Activated CD4-positive, alpha-beta T cell treated with anti-CD3 and anti-CD28 coated beads, Interleukin-2, amount 50 U/mL, for 4 hours (primary cell): ENCODE measurements around the gene BTRC.

ENCODE experiments used
- DNase-seq, 2 experiments: peaks; one replicate each; pipeline ENCODE4 v3.0.0-alpha.2; 2020

The BTRC gene

DNA sequence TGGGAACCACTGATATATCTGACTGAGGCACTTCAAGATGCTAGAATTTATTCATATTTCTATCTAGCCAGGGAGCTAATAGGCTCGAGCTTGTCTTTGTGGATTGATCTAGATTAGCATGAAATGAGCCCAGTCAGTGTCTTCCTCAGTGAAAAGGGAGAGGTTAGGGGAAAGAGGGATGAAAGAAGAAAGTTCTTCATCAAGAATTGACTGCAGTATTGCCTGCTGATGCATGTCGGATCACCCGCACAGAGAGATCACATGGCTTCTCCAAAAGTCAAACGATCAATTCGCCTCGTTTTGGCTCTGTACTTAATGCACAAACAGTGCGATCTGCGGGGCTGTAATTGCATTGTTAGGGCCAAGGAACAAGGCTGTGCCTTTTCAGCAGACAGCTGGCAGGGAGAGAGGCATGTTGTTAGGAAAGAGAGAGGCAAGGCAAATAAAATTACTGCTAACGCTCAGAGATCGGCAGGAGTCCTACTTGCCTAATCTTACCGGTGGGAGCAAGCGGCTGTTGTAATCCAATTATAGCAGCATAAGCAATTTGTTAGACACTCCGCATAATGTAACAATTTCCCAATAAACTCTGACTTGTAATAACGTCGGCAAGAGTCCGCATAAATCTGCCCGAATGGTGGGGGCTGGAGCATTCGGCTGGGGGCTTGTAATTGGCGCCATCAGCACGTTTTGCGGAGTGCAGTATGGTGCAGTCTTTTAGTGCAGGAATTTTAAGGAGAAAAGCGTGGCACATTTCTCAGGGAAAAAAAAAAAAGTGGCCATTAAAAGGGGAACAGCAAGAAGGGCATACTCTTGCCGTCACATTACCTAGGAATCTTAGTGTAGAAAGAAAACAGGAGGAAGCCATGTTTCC lies 132.0 kb downstream of the BTRC start:
- DNase-seq: no peak

DNA sequence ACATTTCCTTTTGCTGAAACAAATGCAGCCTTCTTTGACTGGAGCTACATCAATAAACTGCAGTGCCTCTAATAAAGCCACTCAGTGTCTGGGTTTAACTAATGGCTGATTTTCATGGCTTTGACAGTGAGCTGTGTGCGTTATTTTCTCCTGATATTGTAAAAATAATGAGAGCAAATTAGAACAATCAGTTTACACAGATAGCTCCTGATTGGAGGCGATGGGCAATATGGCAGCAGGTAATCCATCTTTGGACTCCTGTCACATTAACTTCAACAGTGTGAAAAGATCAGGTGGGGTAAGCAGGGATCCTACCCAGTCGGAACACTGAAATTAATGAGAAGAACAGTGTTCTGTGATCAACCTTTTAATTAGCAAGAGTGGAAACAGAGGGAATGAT lies 133.4 kb downstream of the BTRC start:
- DNase-seq: no peak

DNA sequence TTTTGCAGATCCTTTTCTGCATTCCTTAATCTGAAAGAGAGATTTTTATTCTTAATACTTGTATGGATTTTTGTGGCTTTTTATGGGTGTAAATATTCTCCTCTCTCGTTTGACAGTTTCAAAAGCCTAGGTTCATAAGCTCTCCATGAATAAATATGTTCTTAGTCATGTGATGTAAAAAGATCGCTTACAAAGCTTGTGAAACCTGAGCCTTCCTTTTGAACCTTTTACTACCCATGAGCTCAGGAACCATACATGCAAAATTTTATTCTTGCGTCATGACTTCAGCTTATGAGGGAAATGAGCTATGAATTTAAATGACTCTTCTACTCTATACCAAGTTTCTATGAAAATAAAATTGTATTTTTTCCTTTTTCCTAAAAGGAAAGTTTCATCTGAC lies 135.4 kb downstream of the BTRC start:
- no peak for DNase-seq

DNA sequence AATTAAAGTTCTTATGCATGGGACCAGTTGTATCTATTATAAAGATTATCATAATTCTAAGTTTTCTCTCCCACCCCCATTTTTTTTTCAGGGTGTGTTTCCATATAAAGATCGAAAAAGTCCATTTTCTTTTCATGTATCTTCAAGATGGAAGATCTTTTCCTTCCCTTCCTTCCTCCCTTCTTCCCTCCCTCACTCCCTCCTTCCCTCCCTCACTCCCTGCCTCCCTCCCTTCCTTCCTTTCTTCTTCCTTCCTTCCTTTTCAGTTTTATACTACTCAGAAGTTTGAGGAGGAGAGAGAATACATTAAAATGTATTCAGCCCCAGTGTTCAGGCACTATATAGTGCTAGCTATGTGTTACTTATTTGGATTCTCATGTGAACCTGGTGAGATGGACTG lies 136.1 kb downstream of the BTRC start:
- DNase-seq: no peak

DNA sequence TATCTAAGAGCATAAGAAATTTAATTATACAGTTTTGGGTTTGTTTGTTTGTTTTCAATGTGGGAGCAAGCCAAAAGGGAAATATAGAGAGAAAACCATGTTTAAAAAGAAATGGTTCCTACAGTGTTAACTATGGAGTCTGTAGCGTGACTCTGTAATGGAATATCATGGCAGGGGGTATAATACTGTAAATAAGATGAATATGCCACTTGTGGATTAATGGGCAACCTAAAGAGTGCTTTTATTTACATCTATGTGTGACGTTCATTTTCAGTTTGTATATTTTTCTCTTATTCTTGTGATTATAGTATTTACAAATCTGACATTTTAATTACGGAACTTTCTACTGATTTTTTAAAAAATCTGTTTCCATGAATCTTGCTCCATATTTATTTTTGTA lies 138.2 kb downstream of the BTRC start:
- DNase-seq: no peak

DNA sequence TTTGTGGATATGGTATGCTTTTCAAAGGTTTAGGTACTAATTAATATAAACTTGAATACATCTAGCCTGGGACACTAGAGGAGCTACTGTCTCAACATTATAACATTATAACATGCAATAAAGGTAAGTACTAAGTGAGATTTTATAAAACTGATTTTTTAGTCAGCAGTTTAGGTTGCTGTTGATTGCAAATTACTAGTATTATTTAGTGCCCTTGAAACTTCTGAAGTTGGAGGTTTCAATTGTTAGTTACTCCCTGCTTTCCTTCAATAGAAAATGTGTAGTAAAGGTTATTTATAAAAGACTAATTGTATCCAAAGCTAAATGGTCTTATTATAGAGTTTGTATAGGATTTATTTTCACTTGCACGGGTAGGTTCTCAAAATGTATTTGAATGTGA lies 138.8 kb downstream of the BTRC start:
- no peak for DNase-seq

DNA sequence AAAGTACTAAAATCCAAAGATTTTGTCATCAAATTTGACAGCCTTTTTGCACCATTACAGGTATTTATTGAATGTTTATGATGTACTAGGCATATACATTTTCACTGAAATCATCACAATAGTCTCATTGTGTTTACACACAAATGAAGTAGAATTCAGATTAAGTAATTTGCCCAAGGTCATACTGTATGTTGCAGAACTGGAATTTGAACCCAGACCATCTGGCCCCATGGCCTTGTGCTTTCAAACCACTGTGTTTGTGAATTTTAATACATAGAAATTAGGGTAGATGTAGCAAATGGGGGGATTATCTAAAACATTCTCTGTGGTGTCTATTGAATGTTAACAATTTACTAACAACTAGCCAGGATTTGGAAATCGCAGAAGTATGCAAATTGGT lies 139.3 kb downstream of the BTRC start:
- no peak for DNase-seq

DNA sequence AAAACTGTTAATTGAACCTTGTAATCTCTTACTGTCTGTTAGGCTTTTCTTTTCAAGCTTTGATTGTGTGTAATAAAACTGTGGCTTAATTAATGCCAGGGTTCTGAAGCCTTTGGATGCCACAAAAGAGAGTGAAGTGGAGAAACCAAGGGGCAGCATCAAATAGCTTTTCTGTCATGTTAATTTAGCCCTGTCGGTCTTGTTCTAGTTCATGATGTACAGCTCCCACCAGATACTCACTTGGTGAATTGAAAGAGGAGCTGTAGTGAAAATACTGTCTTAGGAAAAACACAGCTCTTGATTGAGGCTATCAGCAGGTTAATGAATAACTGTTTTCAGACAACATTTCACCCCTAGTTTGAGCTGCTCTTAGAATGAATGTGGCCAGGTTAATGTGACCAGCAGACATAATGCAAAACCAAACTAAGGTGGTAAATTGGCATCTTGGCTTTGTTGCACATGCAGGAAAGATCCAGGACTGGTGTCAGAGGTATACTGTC lies 139.9 kb downstream of the BTRC start:
- no peak for DNase-seq

DNA sequence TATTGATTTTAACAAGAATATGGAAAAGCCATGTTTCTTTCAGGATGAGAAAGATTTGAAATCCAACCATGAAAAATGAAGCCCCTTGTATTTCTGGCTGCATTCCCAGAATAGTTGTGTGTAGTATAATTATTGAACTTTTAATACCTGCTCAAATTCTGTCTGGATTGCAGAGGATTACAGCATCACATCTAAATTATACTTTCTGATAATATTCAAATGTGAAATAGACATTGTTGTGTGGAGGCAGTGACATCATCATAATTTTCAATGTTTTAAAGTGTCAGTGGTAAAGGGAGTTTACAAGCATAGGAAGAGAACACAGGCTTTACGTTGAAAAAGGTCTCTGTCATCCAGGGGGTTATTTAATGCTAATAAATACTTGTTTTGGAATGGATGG lies 140.7 kb downstream of the BTRC start:
- DNase-seq: no peak

DNA sequence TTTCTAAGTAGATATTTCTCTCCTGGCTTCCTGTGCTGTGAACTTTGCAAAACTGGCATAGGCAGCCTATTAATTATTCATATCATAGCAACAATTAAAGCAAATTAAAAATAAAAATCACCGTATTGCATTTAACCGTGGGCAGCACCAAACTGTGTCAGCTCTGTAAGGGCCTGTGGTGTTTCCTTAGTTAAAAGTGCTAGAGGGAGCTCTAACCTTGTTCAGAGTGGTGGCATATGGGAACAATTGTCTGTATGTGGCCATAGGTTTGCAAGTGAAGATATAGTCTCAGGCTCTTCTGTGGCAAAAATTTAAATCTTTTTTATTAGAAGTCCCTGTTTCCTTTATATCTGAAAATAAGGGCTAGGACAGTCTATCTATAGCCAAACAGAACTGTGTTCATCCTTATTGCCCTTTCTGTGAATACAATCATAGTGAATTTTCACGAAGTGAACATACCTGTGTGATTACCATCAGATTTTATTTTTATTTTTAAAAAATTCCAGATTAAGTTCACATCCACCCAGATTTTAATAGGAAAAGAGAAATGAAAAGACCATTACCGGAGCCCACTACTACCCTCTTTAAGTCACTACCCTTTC lies 141.5 kb downstream of the BTRC start:
- no peak for DNase-seq

DNA sequence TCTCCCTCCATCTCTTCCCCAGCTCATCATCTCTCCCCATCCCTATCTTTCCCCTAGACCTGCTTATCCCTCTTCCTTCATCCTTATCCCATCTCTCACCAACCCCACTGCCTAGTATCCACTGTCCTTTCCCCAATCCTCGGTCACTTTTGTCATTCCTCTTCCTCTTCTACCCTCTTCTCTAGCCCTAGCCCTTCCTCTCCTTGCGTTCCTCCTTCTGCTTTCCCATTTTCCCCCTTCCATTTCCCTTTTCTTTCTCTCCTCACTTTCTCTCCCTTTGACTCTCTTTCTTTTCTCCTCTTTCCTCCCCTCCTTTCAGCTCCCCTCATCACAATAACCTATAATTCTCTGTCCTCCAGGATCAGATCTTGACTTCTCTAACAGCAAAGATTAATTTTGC lies 150.5 kb downstream of the BTRC start:
- no peak for DNase-seq

DNA sequence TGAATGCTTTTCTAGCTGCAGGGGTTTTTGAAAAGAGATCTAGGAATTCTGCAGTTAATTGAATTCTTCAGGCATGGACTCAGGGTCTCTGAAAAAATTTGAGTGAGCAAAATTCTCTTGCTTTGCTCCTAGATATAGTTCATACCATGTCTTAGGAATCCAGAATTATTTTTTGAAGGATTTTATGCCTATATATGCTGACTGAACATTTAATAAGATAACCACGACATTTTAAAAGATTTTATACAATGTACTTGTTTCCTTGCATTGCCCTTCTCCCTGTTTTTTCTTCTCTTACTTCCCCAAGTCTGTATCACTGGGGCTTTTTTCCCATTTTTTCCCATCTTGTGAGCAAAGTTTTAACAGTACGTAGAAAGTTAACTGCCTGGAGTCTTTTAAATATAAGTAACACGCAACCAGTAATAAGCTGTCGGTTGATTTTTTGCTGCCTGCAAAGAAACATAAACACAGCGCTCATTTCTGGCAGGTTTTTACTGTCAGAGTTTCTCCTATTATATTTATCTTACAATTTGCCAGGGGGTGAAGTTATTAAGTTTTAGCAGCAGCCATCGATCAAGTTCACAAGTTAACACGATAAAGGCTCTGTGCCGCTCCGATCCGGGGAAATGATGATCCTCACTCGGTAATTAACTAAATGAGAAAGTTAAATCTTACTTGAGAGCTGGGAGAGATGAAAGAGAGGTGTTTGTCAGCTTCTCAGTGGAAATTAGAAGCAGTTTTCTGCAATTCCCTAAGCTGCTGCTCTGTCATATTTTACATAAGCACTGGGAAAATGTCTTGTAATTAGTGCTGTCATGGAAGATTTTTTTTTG lies 153.1 kb downstream of the BTRC start:
- DNase-seq: no peak

DNA sequence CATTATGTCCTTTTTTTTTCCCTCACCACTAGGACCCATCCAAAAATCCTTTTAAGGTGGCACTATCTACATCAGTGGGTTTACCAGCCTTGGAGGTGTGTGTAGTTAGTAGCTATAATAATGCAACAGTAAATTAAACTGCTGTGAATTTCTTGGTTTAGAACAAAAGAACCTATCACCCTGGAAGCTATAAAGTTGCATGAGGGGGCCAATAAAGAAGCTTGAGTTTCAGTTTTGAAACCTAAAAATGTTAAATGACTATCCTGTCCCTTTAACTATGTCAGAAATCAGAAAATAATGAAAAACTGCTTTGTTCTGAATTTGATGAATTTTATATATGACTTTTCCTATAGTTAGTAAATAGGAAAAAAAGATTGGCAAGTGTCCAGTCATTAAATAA lies 153.9 kb downstream of the BTRC start:
- DNase-seq: no peak

DNA sequence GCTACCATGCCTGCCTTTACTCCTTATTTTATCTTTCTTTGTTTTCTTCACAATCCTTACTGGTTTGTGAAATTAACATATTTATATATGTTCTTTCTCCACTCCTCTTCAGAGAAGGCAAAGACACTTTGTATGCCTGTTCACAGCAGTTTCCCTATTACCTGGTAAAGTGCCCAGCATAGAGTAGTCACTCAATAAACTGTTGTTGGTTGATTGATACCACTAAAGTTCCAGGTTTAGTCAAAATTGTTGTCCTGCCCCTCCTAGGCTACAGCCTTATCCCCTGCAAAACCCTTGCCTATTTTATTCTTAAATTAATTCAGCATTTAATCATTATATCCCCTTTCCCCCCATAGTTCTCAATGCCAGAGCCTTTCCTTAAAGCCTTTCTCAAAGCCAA lies 158.0 kb downstream of the BTRC start:
- DNase-seq: no peak

DNA sequence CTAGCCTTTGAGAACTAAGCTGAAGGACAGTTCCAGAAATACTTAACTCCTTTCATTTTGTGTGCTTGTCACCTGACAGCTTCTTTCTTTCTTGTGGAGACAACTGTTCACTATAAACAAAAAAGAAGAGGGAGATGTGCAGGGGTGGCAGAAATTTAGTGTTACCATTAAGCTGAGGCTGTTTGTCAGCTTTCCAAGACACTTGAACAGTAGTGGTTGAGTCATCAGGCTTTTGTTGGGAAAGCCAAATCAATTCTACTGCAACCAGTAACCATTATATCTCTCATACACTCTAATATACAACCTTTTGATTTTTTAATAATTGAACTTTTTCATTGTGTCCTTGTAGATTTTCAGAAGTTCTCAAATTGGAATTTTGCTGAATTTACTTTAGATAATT lies 158.8 kb downstream of the BTRC start:
- DNase-seq: no peak

DNA sequence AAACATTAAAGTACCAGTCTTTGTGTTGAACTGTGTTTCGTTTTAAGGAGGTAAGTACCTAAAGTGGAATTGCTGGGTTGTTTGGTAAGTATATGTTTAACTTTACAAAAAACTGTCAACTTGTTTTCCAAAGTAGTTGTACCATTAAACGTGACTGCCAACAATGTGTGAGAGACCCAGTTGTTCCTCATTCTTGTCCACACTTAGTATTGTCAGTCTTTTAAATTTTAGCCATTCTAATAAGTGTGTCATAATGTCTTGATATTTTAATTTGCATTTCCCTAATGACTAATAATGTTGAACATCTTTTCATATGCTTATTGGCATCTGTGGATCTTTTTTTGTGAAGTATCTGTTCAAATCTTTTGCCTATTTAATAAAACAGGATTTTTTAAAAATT lies 159.8 kb downstream of the BTRC start:
- DNase-seq: no peak

DNA sequence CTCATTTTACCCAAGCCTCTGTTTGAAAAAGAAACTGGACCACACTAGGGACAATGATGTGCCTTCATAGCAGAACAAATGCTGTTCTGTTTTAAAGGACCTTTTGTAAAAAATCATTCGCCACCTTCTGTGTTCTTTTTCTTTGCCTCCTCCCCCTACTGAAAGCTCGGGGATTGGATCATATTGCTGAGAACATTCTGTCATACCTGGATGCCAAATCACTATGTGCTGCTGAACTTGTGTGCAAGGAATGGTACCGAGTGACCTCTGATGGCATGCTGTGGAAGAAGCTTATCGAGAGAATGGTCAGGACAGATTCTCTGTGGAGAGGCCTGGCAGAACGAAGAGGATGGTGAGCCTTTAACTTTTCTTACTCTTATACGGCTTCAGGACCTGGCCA lies 171.9 kb downstream of the BTRC start:
- no peak for DNase-seq

DNA sequence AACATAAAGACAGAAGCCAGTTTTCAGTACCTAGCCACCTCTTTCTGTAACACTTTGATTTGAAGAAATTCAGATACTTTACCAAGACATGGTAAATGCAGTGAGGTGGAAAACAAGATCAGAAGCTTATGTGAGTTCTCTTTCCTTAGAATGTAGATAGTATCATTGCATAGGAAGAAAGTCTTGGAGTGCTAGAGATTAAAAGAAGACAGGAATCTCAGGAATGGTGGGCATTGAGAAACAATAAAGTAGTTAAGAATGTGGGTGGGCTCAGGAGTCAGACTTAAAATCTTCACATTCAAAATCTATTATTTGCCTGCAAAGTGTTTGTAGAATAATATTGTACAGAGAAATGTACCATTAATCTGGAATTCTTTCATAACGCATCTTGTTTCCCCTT lies 175.2 kb downstream of the BTRC start:
- DNase-seq: no peak

DNA sequence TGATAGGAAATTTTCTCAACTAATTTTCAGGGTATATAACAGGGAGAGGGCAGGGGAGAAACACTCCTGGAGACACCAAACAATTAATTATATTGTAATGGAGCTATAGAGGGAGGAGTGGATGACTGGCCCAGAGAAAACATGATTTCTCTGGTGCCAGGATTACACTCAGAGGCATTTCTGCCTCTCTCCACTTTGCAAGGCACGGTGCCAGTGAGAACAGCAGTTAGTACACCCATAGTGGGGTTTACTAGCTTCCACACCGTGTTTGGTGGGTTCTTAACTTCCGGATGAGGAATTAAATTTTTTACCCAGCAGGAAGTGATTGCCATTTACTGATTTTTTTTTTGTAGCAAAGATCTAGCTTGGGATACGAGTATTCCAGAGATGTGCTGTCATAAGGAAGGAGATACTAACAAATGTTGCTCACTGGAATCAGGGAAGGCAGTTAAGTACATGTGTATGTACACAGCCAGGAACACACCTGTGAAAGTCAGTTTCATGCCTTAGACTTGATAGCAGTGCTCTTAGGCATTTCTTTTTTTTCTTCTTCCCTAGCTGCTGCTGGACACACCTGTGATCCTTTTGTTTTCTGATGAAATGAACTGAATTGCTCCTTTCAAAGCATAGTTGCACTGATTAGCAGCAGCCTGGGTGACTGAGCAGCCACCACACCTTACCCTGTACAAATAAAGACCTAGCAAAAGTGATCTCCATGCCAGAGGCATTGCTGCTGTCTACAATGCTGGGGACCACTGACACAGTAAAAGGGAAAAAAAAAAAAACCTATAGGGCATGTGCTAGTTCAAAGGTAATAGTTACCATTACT lies 176.0 kb downstream of the BTRC start:
- DNase-seq: no peak

DNA sequence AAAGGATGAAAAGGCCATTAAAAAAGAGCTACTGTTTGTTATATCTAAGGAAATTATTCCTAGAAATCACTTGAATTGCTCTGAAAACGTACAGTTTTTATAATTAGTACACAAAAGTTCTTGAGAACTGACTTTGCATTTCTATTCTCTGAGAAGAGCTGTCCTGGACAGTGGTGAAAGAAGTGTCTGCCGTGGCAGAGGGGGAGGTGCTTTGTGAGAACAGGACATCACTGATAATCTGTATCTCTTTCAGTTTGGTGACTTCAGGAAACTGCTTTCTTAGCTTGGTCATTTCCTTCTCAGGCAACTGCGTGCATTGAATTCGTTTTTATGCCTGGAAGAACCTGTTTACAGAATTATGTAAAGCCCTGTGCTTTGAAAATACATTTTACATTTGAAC lies 182.0 kb downstream of the BTRC start:
- no peak for DNase-seq

DNA sequence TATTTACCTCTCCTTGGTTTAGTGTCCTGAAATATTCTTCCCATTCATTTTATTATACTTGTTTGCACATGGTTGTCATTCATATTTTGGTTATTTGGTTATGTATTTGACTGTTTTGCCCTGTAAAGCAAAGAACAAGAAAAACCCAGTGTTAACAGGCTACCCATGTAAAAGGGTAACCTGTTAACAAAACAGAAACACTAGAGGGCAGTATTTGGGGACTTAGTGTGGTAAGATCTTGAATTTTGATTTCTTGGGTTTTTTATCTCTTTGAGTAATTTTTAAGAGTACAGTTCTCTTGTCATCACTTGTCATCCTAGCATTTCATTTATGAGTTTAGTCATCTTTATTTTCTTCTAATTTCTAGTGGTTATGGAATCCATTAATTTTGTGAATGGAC lies 182.8 kb downstream of the BTRC start:
- DNase-seq: no peak

DNA sequence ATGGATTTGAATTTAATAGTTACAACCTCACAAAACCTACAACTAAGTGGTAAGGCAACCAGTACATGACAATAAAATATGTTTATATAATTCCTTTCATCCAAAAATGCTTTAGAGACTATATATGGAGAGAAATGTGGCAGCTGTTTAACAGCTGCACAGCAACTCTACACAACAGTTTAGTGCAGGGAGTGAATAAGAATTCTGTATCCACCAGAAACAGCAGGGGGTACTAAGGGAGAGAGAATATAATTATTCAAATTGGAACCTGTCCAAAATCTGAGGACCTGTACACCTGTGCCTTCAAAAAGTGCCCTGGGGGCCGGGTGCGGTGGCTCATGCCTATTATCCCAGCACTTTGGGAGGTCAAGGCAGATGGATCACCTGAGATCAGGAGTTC lies 184.5 kb downstream of the BTRC start:
- no peak for DNase-seq

DNA sequence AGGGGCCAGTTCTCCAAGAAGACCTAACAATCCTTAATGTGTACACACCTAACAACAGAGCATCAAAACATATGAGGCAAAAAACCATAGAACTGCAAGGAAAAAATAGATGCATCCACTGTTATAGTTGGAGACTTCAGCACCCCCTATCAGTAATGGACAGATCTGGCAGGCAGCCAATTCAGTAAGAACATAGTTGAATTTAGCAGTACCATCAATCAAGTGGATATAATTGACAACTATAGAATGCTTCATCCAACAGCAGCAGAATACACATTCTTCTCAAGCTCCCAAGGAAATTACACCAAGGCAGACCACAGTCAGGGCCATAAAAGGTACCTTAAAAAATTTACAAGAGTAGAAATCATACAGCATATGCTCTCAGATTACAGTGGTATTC lies 191.9 kb downstream of the BTRC start:
- DNase-seq: no peak
